KMS-11 (cell line): ENCODE data around the gene DYNLL1.
"Not testable (repeated sequence)": the region's sequence is repeated elsewhere in the genome, so short reads cannot be mapped to it uniquely, and the experiment has no call there.

Experiments
- H2AFZ ChIP-seq: fragments of 200-600 bp; sonication (generic); 2 replicates; pipeline ENCODE4 v1.6.1; 2016; ENCODE audit warnings: antibody characterized with exemption, mixed run types, low read depth
- H3K27ac ChIP-seq: fragments of 200-600 bp; sonication (generic); 2 replicates; pipeline ENCODE4 v1.6.1; 2016; ENCODE audit warnings: mild to moderate bottlenecking, mixed run types
- H3K27me3 ChIP-seq: fragments of 200-600 bp; sonication (generic); 2 replicates; pipeline ENCODE4 v1.6.1; 2017; ENCODE audit warnings: mild to moderate bottlenecking, low read depth, mixed run types, moderate library complexity; ENCODE audit not compliant: insufficient read depth
- H3K36me3 ChIP-seq: fragments of 200-600 bp; sonication (generic); 2 replicates; pipeline ENCODE4 v1.6.1; 2017; ENCODE audit warnings: mild to moderate bottlenecking, mixed run types; ENCODE audit not compliant: insufficient read depth
- H3K4me1 ChIP-seq: fragments of 200-600 bp; sonication (generic); 2 replicates; pipeline ENCODE4 v1.6.1; 2016; ENCODE audit warnings: mild to moderate bottlenecking, low read depth, mixed run types; ENCODE audit not compliant: poor library complexity, severe bottlenecking
- H3K4me2 ChIP-seq: fragments of 200-600 bp; sonication (generic); 2 replicates; pipeline ENCODE4 v1.7.0; 2016; ENCODE audit warnings: mild to moderate bottlenecking, mixed run types
- H3K4me3 ChIP-seq: fragments of 200-600 bp; sonication (generic); IDR thresholded peaks from 2 replicates; pipeline ENCODE4 v1.6.1; 2017; ENCODE audit warnings: low read depth, low read length, mixed read lengths; ENCODE audit not compliant: insufficient read depth
- H3K79me2 ChIP-seq: fragments of 200-600 bp; sonication (generic); 2 replicates; pipeline ENCODE4 v1.6.1; 2016; ENCODE audit warnings: low read depth, mixed run types; ENCODE audit not compliant: insufficient read depth
- H3K9ac ChIP-seq: fragments of 200-600 bp; sonication (generic); 2 replicates; pipeline ENCODE4 v1.6.1; 2016; ENCODE audit warnings: mild to moderate bottlenecking, mixed run types
- H4K20me1 ChIP-seq: fragments of 200-600 bp; sonication (generic); 2 replicates; pipeline ENCODE4 v1.6.1; 2016; ENCODE audit warnings: mild to moderate bottlenecking, mixed run types; ENCODE audit not compliant: insufficient read depth
- TF ChIP-seq, protein P1 (sequence below): fragments of 200-600 bp; sonication (generic); conservative IDR thresholded peaks from 2 replicates; pipeline ENCODE4 v1.6.1; 2017; ENCODE audit warnings: low read depth, mild to moderate bottlenecking, antibody characterized with exemption, low read length, moderate library complexity, mixed read lengths

DYNLL1 gene

DNA sequence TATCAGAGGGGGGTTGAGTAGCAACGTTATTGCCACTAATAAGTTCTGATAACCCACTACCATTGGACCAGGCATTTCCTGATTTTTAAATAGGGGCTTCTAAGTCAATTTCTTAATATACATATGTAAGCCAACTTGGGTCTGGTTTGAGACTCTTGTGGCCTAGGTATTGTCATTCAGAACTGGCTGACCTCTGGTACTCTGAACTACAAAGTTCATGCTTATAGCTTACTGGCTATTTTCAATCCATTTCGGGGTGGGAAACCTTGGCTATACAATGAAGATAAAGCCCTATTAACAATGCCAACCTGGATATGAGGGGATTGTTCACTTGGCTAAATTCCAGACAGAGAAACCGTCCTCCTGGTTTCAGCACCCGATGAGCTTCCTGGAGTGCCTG, 8.7 kb downstream of the DYNLL1 start:
- TF ChIP-seq, protein P1, sequence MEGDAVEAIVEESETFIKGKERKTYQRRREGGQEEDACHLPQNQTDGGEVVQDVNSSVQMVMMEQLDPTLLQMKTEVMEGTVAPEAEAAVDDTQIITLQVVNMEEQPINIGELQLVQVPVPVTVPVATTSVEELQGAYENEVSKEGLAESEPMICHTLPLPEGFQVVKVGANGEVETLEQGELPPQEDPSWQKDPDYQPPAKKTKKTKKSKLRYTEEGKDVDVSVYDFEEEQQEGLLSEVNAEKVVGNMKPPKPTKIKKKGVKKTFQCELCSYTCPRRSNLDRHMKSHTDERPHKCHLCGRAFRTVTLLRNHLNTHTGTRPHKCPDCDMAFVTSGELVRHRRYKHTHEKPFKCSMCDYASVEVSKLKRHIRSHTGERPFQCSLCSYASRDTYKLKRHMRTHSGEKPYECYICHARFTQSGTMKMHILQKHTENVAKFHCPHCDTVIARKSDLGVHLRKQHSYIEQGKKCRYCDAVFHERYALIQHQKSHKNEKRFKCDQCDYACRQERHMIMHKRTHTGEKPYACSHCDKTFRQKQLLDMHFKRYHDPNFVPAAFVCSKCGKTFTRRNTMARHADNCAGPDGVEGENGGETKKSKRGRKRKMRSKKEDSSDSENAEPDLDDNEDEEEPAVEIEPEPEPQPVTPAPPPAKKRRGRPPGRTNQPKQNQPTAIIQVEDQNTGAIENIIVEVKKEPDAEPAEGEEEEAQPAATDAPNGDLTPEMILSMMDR, result no peak
- Histone ChIP-seq H3K4me2 (no peak overlapping the region), H2AFZ (no peak overlapping the region), H3K36me3 (no peaks in the 10 kb centered on the region), H3K27ac (no peak overlapping the region), H3K79me2 (no peaks in the 10 kb centered on the region), H3K4me1 (no peaks in the 10 kb centered on the region), H3K27me3 (no peaks in the 10 kb centered on the region), H4K20me1 (no peaks in the 10 kb centered on the region), H3K9ac (no peak overlapping the region), H3K4me3 (no peak overlapping the region)

DNA sequence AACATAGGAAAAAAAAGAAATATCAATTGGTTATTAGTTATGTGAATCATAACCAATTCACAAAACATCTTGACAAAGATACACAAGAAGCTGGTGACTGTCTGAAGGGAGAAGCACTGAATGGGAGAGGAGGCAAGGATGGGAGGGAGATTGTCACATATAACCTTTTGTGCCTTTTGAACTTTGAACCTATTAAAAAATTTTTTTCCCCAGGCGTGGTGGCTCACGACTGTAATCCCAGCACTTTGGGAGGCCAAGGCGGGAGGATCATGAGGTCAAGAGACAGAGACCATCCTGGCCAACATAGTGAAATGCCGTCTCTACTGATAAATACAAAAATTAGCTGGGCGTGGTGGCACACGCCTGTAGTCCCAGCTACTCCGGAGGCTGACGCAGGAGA, 12.6 kb downstream of the DYNLL1 start:
- H2AFZ ChIP-seq, result no peak overlapping the region
- no peak overlapping the region for H3K4me3 ChIP-seq
- no peaks in the 10 kb centered on the region for H3K27me3 ChIP-seq
- H3K27ac ChIP-seq, result no peak overlapping the region
- no peaks in the 10 kb centered on the region for H3K36me3 ChIP-seq
- H3K4me2 ChIP-seq, result no peak overlapping the region
- no peaks in the 10 kb centered on the region for H4K20me1 ChIP-seq
- no peak overlapping the region for H3K9ac ChIP-seq
- TF ChIP-seq, protein P1, result no peak
- H3K79me2 ChIP-seq, result no peaks in the 10 kb centered on the region
- H3K4me1 ChIP-seq, result no peaks in the 10 kb centered on the region

DNA sequence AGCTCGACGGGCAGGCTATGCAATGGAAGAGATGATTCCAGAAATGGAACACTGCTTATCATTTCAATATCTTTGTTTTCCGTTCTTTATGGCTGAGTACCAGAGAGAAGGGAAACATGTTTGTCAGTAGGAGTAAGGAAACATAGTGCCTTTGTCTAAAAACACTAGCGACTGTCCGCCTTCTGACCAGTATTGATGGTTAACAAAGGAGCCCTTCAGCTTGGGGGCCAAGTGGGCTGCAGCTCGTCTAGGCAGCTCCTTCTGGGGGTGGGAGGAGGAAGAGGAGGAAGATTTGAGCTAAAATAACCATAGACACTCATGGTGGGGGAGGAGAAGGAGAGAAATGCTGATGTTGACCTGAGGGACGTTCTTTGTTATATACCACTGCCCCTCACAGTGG, 18.1 kb downstream of the DYNLL1 start:
- Histone ChIP-seq H3K4me2 (no peak overlapping the region), H3K4me1 (no peaks in the 10 kb centered on the region), H2AFZ (no peak overlapping the region), H3K36me3 (no peaks in the 10 kb centered on the region), H4K20me1 (no peaks in the 10 kb centered on the region), H3K79me2 (no peaks in the 10 kb centered on the region), H3K27me3 (no peaks in the 10 kb centered on the region), H3K27ac (no peak overlapping the region), H3K4me3 (no peak overlapping the region), H3K9ac (no peak overlapping the region)
- TF ChIP-seq, protein P1, result no peak

DNA sequence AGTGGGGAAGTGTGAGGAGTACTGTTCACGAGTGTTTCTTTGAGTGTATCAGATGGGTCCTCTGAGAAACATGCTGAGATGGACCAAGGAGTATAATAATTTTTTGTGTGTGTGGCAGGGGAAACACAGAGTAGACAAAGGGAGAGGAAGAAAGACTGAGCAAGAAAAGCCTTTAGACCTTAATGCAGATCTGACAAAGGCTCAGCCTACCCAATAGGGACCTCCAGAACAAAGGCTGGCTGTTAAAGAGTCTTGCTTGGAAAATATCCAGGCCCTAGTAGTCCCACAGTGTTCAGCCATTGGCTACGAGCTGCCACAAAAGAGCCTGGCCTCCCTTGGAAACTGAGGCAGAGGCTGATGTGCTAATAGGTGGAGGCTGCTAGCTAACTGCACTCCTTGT, 19.6 kb downstream of the DYNLL1 start:
- H3K9ac ChIP-seq, result no peak overlapping the region
- no peaks in the 10 kb centered on the region for H3K27me3 ChIP-seq
- H3K36me3 ChIP-seq, result no peaks in the 10 kb centered on the region
- no peaks in the 10 kb centered on the region for H3K4me1 ChIP-seq
- no peak overlapping the region for H3K27ac ChIP-seq
- H3K79me2 ChIP-seq, result no peaks in the 10 kb centered on the region
- no peak overlapping the region for H3K4me3 ChIP-seq
- TF ChIP-seq, protein P1, result no peak
- no peaks in the 10 kb centered on the region for H4K20me1 ChIP-seq
- no peak overlapping the region for H3K4me2 ChIP-seq
- H2AFZ ChIP-seq, result no peak overlapping the region

DNA sequence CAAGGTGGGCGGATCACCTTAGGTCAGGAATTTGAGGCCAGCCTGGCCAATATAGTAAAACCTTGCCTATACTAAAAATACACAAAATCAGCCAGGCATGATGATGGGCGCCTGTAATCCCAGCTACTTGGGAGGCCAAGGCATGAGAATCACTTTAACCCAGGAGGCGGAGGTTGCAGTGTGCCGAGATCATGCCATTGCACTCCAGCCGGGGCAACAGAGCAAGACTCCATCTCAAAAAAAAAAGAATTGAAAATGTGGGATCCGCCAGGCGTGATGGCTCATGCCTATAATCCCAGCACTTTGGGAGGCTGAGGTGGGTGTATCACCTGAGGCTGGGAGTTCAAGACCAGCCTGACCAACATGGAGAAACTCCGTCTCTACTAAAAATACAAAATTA, 23.4 kb downstream of the DYNLL1 start:
- not testable (repeated sequence) for H3K27ac ChIP-seq, H3K4me3 ChIP-seq, H4K20me1 ChIP-seq, H2AFZ ChIP-seq, H3K4me2 ChIP-seq, H3K79me2 ChIP-seq, H3K9ac ChIP-seq, H3K27me3 ChIP-seq, H3K36me3 ChIP-seq, H3K4me1 ChIP-seq
